Activated CD4-positive, CD25-positive, alpha-beta regulatory T cell (primary cell): ENCODE results near the gene PIK3AP1.

Source experiments
- DNase-seq, 4 experiments: peaks; one replicate each; lab custom pipeline; 2025; lab: John Stamatoyannopoulos, UW

The PIK3AP1 gene

DNA sequence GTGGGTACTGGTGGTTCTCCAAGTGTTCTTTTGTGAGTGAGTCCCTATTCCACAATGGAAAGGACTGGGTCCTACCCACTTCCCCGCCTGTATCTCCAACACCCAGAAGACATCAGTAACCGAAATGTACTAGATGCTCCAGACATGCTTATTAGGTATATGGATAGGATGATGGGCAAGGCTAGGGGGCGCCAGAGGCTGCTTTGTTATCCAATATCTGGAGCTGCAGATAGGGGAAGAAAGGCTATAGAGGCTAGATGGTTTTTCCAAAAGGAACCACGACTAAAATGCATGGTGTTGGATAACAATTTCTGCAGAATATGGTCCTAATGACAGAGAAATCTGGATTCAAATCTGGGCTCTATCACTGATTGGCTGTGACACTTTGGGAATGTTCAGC, 77.3 kb downstream of the PIK3AP1 start:
- peak in 2 of 4 experiments; percentile 7 to 21 for DNase-seq

DNA sequence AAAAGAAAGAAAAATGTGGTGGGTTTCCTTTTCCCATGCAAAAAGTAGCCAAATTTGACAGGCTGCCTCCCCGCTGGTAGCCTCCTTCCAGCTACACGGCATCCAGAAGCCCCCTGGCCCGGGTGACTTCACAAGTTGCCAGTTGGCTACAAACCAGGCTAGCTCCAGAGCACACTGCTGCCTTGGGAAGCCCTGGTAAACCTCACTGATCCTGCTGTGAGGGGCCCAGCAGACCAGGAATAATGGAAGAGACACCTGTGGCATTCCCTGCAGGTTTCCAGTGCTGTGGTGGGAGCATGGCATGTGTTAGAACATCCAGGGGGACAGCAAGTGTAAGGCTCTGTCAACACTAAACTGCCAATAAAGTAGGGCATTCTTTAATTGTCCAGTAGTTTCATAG, 77.8 kb downstream of the PIK3AP1 start:
- no peak for DNase-seq

DNA sequence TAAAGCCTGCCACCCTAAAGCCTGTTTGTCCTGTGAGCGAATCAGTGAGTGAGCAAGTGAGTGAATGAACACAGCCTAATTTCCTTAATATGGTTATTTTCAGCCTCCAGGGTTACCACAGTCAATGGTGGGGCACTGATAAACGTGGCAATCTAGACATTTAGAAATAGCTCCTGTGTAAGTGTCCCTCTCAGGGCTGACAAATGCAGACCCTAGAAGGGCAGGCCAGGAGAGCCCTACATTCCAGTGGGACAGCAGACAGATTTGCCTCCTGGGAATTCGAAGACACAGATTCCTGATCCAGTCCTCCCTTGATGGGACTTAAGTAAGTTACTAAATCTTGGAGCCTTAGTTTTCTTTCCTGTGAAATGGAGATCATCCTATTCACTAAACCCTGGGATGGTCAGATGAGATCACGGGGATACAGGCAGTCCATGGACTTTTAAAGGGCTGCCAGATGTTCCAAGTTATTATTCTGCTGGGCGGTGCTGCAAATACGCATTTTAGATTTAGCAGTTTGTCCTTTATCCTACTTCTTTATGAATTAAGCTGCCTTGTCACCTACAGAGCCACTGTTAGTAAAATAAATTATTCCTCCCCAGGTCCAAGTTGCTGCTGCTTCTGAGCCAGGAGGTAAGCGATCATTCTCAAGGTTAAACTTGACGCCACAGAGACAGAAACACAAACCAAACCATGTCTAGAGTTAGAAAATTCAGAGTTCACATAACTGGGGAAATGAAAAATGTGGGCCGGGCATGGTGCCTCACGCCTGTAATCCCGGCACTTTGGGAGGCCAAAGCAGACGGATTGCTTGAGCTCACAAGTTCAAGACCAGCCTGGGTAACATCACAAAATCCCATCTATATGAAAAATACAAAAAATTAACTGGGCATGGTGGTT, 78.7 kb downstream of the PIK3AP1 start:
- no peak for DNase-seq

DNA sequence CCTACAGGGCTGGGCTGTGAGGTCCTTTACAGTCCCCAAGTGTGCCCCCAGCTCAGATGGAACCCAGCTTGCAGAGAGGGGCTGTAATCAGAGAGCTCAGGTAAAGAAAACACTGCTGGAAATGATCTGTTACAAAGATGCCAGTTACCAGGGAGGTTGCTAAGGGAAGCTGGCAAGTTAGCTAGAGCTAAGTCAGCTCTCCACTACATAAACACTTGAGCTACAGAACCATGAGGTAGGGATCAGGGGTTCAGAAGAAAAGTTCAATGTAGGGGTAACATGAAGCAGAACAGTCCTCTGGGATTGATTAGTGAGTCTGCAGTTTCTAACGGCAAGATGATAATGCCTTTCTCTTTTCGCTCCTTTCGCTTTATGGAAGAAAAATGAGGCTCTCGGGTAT, 80.4 kb downstream of the PIK3AP1 start:
- DNase-seq = no peak

DNA sequence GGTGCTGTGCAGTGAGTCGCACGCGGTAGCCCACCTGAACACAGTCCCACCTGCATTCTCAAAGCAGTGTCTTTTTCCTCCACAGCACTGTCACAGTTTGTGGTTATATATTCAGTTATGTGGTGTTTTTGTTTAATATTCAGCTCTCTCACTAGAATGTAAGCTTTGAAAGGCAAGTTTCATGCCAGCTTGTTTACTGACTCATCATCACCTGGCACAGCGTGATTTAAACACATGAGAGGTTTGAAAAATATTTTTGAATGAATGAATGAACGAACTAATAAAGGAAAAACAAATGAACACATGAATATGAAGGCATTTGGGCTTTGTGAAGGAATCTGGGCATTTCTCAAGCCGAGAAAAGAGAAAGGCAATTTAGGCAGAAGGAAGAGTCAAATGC, 81.6 kb downstream of the PIK3AP1 start:
- no peak for DNase-seq

DNA sequence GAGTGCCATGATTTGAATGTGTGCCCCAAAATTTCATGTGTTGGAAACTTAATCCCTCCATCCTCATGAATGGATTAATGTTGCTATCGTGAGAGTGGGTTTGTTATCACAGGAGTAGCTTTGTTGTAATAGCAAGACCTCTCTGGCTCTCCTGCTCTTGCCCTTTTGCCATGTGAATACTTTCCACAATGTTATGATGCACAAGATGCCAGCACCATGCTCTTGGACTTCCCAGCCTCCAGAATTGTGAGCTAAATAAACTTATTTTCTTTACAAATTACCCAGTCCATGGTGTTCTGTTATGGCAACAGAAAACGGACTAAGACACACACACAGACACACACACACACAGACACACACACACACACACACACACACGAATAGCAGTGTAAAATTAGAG, 82.2 kb downstream of the PIK3AP1 start:
- no peak for DNase-seq

DNA sequence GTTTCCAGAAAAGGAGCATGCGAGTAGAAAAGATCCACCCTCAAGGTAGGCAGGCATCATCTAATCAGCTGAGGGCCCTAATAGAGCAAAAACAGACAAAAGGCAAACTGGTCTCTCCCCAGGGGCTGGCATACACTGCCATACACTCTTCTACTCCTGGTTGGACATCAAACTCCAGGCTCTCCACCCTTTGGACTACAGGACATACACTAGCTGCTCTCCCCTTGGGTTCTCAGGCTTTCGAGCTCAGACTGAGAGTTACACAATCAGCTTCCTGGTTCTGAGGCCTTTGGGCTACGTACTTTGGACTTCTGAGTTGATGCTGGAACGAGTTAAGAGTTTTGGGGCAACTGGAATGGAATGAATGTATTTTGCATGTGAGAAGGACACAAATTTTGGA, 82.6 kb downstream of the PIK3AP1 start:
- no peak for DNase-seq

DNA sequence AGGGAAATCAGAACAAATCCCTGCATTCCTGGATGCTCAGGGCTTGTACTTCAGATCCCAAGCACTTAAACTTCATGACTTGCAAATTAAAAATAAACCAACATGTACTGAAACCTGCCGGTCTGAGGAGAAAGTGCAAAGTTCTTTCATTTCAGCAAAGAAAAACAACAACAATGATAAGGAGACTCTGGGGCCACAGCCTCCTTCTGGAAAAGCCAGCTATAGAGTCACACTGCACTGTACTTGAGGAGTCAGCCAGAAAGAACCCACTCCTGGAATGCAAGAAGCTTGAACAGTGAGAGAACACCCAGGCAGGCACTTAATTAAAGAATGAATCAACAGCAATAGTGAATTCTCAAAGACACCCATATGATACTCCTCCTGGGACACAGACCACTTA, 83.8 kb downstream of the PIK3AP1 start:
- DNase-seq = no peak

DNA sequence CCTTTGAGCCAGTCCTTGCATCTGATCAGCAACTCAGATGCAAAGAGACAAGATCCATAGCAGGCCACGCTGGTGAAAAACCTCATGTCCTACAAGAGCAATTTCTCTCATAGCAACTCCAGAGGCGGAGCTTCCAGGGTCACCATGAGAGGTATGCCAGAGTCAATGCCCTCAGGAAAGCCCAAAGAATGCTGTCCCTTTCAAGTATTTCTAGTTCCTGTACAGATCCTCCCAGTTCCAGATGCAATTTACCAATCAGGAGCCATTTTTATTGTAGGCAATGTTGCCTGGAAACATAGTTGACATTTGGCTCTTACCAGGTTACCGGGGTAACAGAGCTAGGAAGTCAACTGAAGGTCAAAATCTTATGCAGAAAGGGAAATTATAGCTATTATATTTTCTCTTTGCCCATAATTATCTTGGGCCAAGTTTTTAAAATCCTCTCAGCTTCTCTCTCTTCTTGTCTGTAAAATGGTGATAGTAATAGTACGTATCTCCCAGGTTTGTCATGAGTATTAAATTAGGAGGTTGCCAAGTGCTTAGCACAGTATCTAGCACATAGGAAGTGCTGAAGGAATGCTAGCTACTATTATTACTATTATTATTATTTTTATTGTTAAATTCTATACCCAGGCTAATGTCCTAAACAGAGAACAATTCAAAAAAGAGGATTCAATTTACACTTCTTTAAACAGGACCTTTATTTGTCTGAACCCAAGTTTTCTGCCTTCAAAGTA, 87.2 kb downstream of the PIK3AP1 start:
- DNase-seq = no peak

DNA sequence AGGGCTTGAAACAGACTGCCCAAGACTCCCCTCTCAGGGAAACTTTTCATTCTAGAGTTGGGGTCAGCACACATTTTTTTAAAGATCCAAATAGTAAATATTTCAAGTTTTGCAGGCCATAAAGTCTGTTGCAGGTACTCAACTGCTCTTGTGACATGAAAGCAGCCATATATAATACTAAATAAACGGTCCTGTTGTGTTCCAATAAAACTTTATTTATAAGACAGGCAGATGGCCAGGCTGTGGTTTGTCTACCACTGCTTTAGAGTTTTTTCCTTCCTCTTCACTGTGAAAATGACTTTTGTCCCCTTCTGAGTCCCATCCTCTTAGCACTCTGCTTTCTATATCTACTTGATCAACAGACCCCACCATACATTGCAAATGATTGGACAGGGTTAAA, 93.0 kb downstream of the PIK3AP1 start:
- DNase-seq = no peak

DNA sequence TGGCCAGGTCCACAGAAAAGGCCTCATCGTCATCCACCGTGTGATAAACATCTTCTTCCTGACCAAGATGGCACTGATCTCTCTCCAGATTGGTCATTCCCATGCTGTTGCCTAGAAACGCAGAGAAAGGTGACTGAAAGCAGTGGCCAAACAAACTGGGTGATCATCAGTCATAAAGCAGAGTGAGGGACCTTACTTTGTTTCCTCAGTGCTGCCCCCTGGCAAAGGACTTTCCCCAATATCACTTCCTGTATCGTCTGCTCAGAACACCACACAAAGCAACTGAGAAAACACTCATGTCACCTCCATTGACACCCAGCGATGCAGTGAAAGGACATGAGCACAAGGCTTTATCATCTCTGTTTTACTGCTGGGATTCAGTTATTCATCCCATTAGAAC, 93.5 kb downstream of the PIK3AP1 start:
- no peak for DNase-seq

DNA sequence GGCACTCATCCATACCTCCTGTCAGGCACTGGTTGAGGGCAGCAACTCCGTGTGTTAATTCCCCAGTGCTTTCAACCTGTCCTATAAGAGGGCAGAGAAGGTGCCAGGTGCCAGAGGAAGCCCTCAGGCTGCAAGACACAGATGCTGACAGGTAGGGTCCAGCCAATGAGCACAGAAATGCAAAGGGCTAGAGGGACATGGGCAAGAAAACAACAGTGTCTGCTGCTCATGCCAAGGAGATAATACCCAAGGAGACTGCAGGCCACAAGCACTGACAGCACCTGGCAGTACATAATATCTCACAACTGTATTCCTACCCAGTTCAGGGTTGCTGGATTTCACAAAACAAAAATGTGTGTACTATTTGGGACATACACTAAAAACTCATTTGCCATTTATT, 95.1 kb downstream of the PIK3AP1 start:
- DNase-seq = no peak

DNA sequence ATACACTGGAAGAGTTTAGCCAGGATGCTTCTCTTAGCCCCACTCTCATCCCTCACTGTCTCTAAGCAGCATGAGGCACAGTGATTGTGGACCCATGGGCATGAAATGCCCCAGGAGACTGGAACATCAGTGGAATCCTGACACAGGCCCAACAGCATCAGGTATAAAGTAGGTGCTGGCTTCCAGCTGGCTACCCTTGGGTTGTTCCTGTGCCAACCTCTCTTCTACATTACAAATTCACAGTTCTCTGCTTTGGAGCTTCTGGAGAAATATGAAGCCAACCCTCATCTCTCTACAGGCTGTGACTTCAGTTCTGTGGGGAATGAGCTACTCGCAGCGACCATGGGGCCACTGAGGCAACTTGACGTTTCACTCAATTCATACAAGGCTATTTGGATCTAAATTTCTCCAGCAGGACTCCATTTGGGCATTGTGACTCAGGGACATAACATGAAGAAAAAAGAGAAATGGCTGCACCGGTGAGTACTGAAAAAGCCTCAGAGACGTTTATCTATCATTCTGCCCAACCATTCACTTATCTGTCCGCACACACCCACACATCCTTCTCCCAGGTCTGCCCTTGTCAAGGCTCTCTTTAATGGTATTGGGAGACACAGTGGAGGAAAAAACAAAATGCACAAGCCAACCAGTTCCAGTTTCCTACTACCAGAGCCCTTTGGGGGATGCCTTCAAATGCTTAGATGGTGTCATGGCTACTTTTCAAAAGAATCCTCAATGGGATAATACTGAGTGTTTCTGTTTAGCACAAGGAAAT, 98.1 kb downstream of the PIK3AP1 start:
- no peak for DNase-seq

DNA sequence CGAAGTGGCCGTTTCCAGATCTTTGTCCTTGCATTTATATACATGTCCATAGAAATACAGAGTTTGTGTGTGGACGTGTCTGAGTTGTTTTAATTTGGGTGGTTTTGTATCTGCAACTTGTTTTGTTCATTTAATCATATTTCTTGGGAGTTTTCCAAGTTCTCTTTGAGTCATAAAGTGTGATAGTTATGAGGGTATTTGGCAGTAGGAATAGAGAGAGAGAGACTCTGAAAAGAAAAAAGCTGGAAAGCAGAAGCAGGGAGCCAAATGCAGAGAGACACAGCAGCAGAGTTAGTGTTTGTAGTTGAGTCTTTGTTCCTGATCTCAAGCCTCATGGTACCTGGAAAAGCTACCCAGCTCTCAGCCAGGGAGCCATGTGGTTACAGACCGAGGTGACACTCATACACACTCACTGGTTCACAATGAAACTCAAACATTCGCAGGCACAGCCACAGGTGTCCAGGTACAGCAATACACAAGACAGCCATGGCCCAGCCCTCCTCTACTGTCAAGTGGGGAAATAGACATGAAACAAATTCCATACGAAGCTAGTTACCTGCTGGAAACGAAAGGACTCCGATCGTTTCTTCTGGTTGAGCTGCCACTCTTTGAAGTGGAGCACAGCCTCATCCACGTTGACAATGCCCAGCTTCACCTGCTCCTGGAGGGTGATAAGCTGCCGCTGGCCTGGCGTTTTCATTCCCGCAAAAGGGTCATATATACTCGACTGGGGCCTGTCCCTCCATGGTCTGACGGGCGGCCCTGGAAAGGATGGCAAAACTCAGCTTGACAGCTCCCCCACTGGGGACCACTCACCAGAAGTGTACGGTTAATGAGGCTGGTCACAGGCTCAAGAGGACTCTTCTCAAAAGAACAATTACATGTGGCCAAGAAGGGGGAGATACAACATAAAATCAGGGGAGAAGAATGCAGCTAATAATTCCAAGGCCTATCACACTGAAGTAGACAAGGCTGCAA, 100.2 kb downstream of the PIK3AP1 start:
- no peak for DNase-seq

DNA sequence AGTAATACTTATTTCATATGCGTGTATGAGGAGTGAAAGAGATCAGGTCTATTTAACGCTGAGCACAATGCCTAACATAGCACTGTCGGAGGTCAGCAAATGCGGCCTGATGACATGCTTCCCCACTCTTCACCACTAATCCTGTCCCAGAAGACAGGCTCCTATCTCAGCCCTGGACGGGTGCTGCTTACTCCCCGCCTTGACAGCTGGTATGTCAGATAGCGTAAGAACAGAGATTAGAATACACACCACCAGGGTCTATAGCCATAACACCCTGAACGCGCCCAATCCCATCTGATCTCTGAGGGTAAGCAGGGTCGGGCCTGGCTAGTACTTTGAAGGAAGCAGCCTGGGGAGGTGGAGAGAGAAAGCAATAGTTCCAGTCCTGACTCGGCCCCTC, 101.2 kb downstream of the PIK3AP1 start:
- DNase-seq = no peak

DNA sequence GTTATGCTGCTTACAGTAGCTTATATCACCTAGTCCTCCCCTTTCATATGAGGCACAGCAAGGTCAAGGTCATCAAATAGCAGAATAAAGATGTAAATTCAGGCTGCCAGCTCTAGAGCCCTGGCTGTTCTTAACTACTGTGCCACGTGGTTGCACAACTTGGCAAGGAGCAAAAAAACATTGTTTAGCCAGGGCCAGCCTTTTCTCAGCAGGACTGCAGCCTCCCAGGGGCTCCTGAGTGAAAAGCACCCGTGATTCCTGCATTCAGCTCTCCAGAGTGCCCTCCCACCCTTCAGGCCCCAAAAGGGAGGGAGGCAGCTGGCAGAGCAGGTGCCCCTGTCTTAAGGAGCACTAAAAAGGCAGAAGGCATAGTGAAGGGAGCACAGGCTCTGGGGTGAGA, 101.7 kb downstream of the PIK3AP1 start:
- DNase-seq = no peak

DNA sequence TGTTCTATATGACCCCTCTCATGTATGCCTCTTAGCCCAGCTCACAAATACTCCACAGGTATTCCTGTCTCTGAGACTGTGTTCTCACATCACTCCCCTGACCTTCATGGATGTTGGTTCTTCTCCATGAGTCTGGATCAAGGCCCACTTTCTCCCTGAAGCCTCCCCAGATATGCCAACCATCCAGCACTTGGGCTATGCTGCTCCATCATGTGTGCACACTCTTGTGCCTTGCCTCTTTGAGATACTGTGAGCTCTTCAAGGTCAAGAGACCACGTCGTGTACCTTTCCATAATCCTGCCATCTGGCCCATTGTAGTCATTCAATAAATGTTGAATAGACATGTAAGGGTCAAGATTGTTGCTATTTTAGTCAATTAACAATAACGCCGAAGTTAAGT, 103.4 kb downstream of the PIK3AP1 start:
- DNase-seq = no peak

DNA sequence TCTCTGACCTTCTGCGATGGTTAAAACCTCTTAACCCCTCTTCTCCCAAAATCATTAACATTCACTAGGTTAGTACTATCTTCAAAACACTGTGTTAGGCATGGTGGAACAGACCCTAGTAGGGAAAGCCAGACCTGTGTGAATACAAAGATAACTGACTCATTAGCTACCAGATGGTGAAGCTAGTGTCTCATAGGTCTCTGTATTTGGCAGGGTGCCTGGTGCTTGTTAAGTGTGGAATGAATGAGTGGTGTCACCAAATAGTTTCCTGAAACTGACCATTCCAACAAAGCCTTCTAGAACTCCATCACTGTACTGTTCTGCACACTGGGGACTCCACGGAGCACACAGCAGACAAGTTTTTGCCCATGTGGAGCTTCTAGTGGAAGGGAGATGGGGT, 105.8 kb downstream of the PIK3AP1 start:
- DNase-seq = no peak

DNA sequence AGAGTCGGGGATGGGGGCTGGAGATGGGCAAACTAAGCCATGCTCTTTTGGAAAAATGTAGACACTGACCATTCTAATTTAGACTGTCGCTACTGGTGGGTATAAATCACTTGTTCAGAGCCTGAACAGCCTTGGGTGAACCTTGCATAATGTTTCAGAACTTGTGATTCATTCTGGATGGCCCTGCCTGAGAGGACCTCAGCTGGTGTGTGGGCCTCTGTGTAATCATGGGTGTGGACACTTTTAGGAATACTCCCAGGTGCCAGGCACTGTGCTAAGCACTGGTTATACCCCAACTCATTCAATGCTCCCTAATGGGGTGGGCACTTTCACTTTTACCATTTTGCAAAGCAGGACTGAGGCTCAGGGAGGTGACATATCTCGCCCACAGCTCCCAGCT, 106.7 kb downstream of the PIK3AP1 start:
- DNase-seq = no peak

DNA sequence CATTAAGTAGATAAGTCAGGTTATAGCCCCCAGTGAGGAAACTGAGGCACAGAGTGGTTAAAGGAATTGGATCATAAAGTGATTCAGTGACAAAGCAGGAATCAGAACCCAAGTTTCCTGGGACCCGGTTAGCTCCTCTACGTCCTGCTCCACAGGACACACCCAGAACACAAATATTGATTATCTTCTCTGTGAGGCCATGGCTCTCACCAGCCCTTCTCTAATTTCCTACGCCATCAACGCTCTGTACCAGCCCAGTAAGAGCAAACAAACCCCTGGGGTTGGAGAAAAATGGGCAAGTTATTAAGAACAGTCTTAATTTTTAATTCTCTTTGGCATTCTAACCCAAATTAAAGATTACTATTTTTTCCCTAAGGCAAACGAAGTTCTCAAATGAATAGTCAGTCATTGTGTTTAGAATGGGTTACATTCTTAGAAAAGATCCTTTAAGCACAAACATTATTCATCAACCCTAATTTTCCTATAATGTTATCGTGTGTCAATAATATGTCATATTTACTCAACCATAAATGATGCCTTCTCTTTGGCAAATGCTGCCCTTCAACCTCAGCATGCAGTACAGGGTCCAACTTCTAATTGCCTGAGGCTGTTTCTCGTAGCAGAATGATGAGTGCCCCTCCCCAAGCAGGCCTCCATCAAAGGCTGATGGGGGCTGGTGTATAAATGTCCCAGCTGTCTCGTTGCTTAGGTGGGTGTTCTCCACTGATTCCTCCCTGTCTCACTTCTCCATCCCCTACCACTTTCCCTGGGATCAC, 108.1 kb downstream of the PIK3AP1 start:
- no peak for DNase-seq

DNA sequence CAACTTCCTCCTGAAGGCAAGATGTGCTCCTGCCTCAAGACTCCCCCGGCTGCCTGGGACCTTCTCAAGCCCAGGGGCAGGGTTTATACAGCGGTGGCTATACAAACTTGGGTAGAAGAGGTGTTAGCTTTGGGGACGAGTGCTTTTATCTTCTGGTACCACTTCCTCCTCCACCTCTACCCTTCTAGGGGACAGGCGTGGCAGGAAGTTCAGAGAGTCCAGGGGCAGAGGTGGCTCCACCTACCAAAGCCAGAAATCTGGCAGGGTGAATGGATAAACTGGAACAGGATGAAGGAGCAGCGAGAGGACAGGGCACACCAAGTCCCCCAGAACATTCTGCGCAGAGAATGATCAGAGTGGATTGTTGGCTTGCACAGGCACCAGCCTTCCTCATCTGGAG, 109.5 kb downstream of the PIK3AP1 start:
- no peak for DNase-seq
